ENCODE data around the gene CELF2. TPM values are rescaled to one million over a fixed set of nuclear protein-coding genes. Genes with fewer than 3 reads are reported as not detected.

Gene CELF2
- total and polyA plus RNA-seq, 2 of the 4 experiments (the other 2 are of a cell fraction): 3.5 to 6.6 TPM

GRCh38 chr10:10995120-10995519 lies 22.6 kb upstream of the CELF2 start:
- H3K23ac ChIP-seq (ENCODE audit: low read depth, low read length): no peak overlapping the region
- H2BK5ac ChIP-seq (ENCODE audit: low read depth, low read length, poor library complexity, severe bottlenecking): no peak overlapping the region
- DNase-seq: no peak
- TF ChIP-seq ELK1 (IDR thresholded peaks at IDR 0.05; ENCODE audit: borderline replicate concordance, low read depth, low read length) (no peak), CTCF (conservative IDR thresholded peaks at IDR 0.05; ENCODE audit: low read depth, low read length) (no peak), POLR2A (IDR thresholded peaks at IDR 0.05; ENCODE audit: low read depth, low read length) (no peak), BHLHE40 (IDR thresholded peaks at IDR 0.05; ENCODE audit: low read depth, low read length) (no peak), FOS (IDR thresholded peaks at IDR 0.05; ENCODE audit: low read depth, low read length) (no peak), RFX5 (IDR thresholded peaks at IDR 0.05; ENCODE audit: low read depth, low read length) (no peak), CHD1 (IDR thresholded peaks at IDR 0.05; ENCODE audit: low read depth, low read length) (no peak), SMC3 (IDR thresholded peaks at IDR 0.05; ENCODE audit: low read depth, low read length) (no peak), NFE2L2 (IDR thresholded peaks at IDR 0.05; ENCODE audit: low read depth, low read length) (no peak), MXI1 (IDR thresholded peaks at IDR 0.05; ENCODE audit: borderline replicate concordance, low read depth, low read length) (no peak), USF2 (IDR thresholded peaks at IDR 0.05; ENCODE audit: low read depth, low read length) (no peak), MAFK (IDR thresholded peaks at IDR 0.05; ENCODE audit: low read depth, low read length) (no peak), RAD21 (IDR thresholded peaks at IDR 0.05; ENCODE audit: low read length) (no peak), MAZ (IDR thresholded peaks at IDR 0.05; ENCODE audit: borderline replicate concordance, low read depth, low read length) (no peak), CEBPB (IDR thresholded peaks at IDR 0.05; ENCODE audit: low read depth, low read length) (no peak)
- no peaks in the 10 kb centered on the region for H3K36me3 ChIP-seq (ENCODE audit: control insufficient read depth, insufficient read depth, low read length)
- H3K79me1 ChIP-seq (ENCODE audit: low read depth in 1 of 2, low read length in 2 of 2): no peaks in the 10 kb centered on the region
- no peak overlapping the region for H3K9ac ChIP-seq (ENCODE audit: low read depth, low read length)
- dilution Hi-C loops (cut with HindIII; ENCODE audit: low sequenced_read_pairs, unreplicated experiment) (no loop called here), intact Hi-C loops (cut with micrococcal nuclease) (no loop called here), in situ Hi-C loops (cut with MboI; ENCODE audit: low sequenced_read_pairs) (no loop called here)
- H3K4me2 ChIP-seq (ENCODE audit: low read depth, low read length): no peak overlapping the region
- no peak overlapping the region for H3K4me3 ChIP-seq (ENCODE audit: insufficient read depth, low read depth, low read length)
- no peak overlapping the region for H2BK15ac ChIP-seq (ENCODE audit: low read depth, low read length)
- 0 out of 2 replicates have a peak, but pooled peaks cover 2% of the 10 kb centered on the region for H3K9me3 ChIP-seq (ENCODE audit: control insufficient read depth, insufficient read depth, low read length)
- no peak overlapping the region for H2BK20ac ChIP-seq (ENCODE audit: low read depth, low read length)
- no peak overlapping the region for H2AFZ ChIP-seq (replicated peaks; ENCODE audit: low read length, poor library complexity)
- H3K56ac ChIP-seq (ENCODE audit: extremely low read depth, insufficient read depth, low read length): no peak overlapping the region
- H3K27ac ChIP-seq (ENCODE audit: insufficient read depth, low read length): no peak overlapping the region
- H2BK120ac ChIP-seq (ENCODE audit: low read depth, low read length): no peak overlapping the region
- 0 out of 2 replicates have a peak, but pooled peaks cover 1% of the 10 kb centered on the region for H3K27me3 ChIP-seq (ENCODE audit: control insufficient read depth, insufficient read depth, low read length)
- no peak overlapping the region for H2AK5ac ChIP-seq (ENCODE audit: low read depth, low read length)
- H2AK9ac ChIP-seq (replicated peaks; ENCODE audit: low read depth, low read length, poor library complexity): no peak overlapping the region
- no peak overlapping the region for H4K8ac ChIP-seq (ENCODE audit: low read depth in 2 of 2, low read length in 2 of 2)
- H3K14ac ChIP-seq (replicated peaks; ENCODE audit: low read depth, low read length): no peak overlapping the region
- no peaks in the 10 kb centered on the region for H3K9me1 ChIP-seq (ENCODE audit: insufficient read depth, low read length)
- POLR2A ChIA-PET (ENCODE audit: unreplicated experiment): interaction anchor here (0.6 kb wide), 1 partner anchor 18 kb away, joined by 5 read pairs; no protein-coding TSS in a partner anchor
- H3K18ac ChIP-seq (ENCODE audit: low read depth, low read length): no peak overlapping the region
- no peak overlapping the region for H3K4ac ChIP-seq (ENCODE audit: low read depth, low read length)
- ATAC-seq (ENCODE audit: low read depth): no peak
- no peaks in the 10 kb centered on the region for H3K4me1 ChIP-seq (ENCODE audit: control insufficient read depth, insufficient read depth, low read length)
- H4K91ac ChIP-seq (ENCODE audit: insufficient read depth, low read depth, low read length): no peak overlapping the region
- BruUV-seq (replicated peaks): no TSS peak
- H4K20me1 ChIP-seq (ENCODE audit: insufficient read depth, low read length): no peaks in the 10 kb centered on the region
- no CpG with 5 or more reads among the region's 5 CpGs for WGBS, 2 experiments (ENCODE audit: extremely low coverage in 2 of 2, insufficient read length in 1 of 2)
- CTCF ChIA-PET: no interaction called here
- H4K5ac ChIP-seq (ENCODE audit: low read depth, low read length): no peak overlapping the region
